Activated naive CD8-positive, alpha-beta T cell treated with anti-CD3 and anti-CD28 coated beads, Interleukin-2, amount 50 U/mL, for 16 hours (primary cell): ENCODE measurements around the gene ARSJ.
"Not testable (repeated sequence)": the region's sequence is repeated elsewhere in the genome, so short reads cannot be mapped to it uniquely, and the experiment has no call there.

Experiments used
- DNase-seq: peaks from one replicate; pipeline ENCODE4 v3.0.0-alpha.2; 2020; ENCODE audit warnings: low read depth, low spot score

The ARSJ gene

DNA sequence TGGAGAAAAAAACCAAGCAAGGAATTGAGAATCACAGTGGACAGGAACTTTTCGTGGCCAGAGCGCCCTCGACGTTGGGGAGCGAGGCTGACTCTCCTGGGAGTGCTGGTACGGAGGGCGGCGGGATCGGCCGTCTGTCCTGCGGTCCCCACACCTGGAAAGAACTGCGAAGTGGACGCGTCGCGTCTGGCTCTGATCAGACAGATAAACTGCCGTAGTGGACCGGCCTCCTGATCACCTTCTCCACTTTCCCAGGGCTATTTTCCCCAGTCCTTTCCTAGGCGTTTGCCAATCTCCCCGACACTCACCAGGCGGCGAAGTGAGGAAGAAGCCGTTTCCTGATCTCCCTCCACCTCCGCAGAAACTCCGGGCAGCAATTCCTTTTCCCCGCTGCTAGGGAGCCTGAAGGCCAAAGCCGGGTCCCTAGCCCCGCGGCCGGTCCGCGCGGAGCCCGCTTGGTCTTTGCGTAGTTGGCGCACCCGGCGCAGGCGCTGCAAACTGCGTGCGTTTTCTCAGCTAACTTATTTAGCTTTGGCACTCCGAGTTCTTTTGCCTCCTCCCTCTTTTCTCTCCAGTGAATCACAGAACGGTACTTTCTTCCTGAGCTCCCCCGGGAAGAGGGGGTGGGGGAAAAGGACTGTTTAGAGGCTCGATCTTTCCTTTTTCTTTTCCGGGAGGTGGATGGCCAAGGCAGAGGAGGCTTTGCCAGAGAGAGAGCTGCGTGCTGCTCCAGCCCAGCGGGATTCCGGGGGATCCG, at the start of gene ARSJ:
Gene ARSJ, minus strand, starts transcription at position 500 of the 757 bp plus-strand sequence. CDS start 813 bp downstream, outside the sequence.
- DNase-seq: no peak

DNA sequence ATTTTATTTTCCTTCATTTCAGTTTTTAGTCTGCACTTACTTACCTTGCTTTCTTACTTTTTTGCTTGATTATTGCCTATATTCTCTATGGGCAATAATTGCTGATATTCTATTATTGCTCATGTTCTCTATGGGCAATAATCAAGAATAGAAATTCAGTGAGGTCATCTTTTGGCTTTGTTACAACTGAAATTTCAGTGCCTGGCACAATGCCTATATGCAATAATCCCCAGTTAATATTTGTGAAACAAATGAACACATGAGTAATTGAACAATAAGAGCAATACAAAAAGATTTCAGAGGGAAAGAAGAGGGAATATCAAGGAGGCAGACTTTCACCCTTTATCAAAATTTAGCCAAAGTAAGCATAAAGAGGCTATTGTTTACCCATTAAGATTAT, 48.6 kb upstream of the ARSJ start:
- DNase-seq: no peak

DNA sequence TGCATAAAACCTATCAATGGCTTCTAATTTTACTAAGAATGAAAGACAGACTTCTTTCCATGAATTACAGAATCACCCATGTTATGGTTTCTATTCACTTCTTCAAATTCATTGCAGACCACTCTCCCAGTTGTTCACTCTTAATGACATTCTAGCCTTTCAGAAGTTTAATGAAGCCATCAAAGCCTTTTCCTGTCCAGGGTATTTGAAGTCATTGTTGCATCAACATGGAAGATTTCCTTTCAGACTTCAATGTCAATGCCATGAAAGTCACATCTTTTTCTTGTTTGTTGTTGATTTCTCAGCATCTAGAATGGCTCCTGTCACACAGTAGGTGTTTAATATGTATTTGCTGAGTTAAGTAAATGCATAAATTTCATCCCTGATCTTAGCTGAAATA, 48.1 kb upstream of the ARSJ start:
- DNase-seq: no peak

DNA sequence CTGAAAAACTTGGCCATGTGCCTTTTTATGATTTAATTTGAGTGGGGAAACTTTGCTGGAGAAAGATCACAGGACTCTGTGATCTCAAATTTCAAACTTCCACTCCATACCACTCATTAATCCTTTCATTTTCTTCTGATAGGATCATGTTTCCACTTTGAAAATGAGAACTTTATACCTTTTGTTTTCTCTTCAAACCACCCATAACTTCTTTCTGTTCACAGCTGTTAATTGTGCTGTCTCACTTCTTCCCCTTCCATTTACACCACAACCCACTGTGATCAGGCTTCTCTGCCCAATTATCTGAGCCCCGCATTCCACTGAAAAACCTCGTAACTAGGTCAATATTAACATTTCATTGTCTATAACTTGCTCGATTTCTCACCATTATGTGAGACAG, 47.0 kb upstream of the ARSJ start:
- no peak for DNase-seq

DNA sequence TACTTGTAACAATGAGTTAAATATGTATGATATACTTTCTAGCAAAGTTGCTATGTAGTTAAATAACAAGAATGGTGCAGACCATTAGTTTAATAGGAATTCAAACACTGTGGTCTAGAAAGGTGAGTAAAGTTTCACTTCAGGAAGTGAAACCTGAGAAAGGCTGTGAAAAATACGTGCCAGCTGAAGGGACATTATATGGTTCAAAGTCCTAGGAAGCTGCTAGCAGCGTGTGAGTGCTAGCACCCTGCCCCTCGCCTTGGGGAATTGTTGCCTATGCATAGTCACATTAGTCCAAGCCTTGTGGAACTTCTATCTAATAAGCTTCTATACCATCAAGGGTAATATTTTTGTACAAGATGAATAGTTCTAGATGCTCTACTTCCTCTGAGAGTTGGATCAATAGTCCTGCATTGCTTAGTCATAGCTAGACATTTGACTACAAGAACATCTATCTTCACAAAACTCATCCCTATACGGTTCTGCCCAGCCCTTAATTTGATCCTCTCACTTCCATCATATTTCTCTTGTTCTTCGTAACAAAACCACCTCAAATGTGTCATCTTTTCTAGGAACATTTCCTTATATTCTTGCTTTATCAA, 45.8 kb upstream of the ARSJ start:
- DNase-seq: no peak

DNA sequence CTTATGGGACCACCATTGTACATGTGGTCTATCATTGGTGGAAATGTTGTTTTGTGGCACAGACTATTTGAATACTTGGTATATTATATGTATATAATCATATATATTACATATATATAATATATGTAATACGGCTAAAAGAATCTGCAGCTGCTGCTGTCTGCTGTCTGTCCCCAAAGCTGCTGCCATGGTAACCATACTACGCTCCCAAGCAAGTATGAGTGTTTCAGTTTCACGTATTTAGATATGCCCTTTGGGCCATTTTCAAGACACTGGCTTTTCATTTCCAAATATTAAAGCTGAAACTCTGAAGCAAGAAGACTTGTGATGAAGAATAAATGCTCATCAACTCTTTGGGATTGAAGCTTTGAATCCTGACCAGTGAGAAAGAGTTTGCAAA, 42.0 kb upstream of the ARSJ start:
- DNase-seq: no peak

DNA sequence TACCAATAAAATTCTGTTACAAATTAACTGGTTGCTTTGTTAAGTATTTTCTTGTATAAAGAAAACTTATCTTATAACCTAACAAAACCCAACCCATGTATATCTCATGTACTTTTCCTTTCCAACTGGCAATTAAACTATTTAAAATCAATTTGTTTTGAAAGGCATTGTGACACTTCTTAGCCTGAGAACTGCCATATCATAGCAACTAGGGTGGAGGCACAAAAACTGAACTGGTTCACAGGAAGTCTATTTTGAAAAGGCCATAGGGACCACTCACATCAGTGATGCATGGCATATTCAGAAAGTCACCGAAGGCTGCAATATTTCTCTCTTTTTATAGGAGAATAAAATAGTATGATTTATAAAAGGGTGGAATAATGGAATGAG, 40.5 kb upstream of the ARSJ start:
- DNase-seq: no peak

DNA sequence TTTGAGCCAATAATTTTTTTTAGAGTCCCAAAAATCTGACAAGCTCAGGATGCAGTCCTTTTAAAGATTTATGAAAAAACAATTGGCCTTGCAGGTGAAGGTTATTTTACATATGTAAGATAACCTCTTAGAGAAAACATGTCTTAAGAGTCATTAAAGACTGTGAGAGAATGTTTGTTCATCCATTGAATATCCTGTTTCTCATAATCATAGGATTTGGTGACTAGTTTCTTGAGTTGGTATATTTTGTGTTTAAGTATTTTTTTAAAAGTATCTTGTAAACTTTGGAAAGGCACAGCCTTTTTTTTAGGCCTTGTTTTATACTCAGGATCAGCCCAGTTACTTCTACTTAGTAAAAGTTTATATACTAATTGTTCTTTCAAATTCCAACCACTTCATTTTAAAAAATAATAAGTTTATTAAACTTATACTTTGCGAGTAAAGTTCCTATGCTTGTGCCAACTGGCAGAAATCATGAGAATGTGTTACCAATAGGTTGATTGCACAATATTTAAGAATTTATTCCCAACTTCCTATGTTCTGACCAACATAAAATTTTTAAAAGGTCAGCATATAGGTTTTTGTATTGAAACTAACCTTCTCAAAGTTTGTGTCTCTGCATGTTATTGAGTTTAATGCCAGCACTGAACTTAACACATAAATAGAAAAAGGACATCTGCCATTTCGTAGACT, 40.0 kb upstream of the ARSJ start:
- DNase-seq: no peak

DNA sequence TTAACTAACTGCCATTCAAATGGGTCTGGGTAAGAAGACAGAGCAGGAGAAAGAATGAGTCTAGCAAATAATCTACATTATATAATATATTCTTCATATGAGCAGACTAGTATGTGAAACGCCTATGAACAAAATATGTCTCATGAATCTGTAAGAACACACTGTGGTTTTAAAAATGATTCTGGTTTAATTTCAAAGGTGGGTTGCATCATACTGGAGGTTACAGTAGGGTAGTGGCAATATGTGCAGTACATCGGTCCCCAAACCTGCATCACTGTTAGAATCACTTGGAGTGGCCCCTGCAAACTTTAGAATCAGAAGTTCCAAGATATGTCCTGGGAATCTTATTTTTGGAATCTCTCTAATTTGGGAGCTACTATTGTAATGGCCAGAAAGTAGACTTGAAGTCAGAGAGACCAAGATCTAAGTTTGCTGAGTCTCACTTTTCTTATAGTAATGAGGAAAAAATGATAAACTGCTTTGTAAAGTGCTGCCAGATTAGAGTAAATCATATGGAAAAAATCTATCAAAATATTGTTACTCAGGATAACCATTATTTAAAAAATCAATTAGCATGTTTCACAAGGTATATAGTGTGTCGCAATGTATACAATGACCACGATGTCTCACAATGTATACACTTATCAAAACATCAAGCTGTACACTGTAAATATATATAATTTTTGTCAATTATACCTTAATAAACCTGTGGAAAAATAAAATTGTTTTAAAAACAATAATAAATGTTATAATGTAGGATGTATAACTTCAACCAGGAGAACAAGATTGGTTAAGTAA, 37.9 kb upstream of the ARSJ start:
- no peak for DNase-seq

DNA sequence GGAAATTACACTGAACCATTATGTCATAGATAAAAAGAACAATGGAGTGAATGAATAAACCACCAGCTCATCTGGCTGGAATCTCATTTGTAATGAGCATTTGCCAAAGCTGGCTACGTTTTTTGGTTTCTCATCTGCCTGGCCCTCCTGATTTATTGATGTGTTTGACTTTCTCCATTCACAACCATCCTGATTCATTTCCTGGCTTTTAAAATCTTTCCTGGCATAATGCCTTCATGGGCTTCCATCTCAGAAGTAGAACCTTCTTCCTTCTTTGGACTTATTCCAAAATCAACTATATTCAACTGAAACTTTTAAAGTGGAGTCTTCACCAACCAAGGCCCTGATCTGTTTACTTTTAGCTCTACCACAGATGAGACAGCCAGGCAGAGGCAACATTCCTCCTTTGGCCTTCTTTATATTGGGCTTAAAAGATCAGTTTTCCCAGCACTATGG, 36.0 kb upstream of the ARSJ start:
- DNase-seq: no peak

DNA sequence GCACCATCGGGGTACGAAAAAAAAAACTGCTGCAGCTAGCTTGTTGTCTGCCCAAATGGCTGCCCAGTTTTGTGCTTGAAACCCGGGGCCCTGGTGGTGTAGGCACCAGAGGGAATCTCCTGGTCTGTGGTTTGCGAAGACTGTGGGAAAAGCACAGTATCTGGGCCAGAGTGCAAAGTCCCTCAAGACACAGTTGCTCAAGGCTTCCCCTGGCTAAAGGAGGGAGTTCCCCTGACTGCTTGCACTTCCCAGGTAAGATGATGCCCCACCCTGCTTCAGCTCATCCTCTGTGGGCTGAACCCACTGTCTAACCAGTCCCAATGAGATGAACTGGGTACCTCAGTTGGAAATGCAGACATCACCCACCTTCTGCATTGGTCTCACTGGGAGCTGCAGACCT, 33.8 kb upstream of the ARSJ start:
- DNase-seq: not testable (repeated sequence)

DNA sequence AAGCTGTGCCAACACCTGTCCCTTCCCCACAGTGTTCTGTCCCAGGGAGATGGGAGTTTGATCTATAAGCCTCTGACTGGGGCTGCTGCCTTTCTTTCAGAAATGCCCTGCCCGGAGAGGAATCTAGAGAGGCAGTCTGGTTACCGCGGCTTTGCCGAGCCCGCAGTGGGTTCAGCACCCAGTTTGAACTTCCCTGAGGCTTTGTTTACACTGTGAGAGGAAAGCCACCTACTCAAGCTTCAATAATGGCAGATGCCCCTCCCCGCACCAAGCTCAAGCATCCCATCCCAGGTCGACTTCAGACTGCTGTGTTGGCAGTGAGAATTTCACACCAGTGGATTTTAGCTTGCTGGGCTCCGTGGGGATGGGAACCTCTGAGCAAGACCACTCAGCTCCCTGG, 33.3 kb upstream of the ARSJ start:
- no peak for DNase-seq

DNA sequence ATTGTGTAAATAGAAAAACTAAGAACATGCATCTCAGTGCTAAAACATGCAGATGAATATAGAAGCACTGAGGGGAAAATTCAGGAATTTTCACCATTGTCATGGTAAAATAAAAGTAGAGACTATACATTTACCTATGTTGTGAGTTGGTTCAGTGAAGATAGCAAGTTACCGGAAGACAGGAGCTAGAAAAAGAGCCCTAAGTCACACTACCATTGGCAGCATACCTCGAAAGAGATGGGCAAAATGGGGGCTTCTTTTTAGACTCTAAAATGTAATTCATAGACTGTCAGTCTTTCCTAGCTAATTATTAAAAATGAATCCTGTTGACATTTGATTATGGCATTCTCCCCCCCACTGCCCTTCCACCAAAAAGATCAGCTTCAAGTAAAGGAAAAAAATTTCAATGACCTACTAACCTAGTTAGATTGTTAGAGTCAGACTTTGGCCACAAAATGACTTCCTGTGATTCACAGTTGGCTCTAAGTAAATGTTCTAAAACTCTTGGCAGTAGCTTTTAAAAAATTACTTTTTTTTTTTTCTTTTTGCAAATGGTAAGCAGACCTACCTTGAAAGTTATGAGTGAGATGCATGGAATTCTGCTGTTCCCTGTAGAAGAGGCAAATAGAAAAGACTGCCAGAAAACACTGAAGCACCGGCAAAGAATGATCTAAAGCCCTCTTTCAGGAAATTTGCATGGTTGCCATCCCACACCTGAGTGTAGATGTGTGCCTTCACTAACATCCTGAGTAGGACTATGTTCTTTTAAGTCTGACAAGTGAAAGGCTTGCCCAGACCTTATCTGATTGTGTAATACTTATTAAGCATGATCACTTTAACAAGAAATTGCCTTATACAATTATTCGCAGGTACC, 26.4 kb upstream of the ARSJ start:
- DNase-seq: no peak

DNA sequence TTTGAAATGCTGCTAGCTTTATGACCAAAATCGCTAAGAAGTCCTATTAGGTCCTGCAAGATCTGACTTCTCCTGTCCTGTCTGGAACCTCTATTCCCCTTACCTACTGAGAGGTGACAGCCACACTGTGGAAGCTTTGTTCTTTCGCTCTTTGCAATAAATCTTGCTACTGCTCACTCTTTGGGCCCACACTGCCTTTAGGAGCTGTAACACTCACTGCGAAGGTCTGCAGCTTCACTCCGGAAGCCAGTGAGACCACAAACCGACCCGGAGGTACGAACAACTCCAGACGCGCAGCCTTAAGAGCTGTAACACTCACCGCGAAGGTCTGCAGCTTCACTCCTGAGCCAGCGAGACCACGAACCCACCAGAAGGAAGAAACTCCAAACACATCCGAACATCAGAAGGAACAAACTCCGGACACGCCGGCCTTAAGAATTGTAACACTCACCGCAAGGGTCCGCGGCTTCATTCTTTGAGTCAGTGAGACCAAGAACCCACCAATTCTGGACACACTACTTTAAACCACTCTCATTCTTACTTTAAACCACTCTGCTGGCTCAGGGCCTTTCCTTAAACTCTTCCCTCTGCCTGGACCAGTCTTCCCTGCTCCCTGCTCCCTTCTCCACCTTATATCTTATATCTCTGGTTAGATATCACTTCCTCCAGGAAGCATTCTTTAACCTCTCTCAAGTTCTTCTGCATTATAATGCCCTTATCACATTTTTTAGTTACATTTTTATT, 25.2 kb upstream of the ARSJ start:
- not testable (repeated sequence) for DNase-seq

DNA sequence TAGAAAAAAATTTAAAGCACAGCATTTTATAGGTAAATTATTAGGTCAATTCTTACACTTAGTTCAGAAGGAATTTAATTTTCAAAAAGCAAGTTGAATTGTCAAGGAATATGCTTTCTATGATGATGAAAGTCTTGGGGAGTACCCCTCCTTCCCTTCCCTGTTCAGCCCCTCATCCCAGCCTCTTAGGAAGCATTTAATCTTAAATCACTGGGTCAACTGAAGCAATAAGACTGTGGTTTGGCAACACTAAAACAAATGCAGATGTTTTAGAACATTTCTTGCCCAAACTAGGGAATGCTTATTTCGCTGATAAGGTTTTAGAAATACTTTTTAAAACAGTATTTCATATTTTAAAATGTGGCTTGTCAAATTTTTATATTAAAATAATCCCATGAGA, 19.1 kb upstream of the ARSJ start:
- no peak for DNase-seq

DNA sequence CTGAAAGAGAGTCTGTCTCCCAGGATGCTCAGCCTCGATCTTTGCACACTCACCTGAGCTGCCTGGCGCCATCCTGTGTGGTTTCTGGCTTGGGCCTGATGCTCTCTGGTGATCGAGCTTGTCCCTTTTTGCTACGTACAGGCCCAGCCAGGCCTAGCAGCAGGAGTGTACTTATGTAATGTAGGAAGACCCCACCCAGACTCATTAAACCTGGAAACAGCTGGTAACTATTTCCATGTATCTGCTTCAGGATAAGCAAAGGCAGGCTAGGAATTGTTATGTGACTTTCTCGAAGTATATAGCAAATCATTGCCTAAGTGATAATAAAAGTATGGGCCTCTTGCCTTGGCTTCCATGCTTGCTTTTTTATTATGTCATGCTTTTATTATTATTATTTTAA, 18.6 kb upstream of the ARSJ start:
- DNase-seq: no peak

DNA sequence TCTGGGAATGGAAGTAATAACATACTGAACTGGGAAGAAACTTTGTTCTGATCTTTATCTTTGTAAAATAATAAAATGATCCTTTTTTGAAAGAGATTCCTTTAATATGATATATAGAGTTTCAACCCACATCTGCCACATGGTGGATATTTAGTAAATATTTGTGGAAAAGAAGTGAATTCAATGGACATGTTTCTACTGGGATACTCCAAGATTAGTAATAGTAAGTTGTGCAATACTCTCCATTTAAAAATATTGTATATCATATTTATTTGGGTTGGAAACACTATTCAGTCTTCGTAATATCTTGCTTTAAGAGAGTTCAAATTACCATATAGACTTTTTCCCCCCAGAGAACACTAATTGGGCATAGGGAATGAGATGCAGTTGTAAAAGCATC, 17.8 kb upstream of the ARSJ start:
- no peak for DNase-seq

DNA sequence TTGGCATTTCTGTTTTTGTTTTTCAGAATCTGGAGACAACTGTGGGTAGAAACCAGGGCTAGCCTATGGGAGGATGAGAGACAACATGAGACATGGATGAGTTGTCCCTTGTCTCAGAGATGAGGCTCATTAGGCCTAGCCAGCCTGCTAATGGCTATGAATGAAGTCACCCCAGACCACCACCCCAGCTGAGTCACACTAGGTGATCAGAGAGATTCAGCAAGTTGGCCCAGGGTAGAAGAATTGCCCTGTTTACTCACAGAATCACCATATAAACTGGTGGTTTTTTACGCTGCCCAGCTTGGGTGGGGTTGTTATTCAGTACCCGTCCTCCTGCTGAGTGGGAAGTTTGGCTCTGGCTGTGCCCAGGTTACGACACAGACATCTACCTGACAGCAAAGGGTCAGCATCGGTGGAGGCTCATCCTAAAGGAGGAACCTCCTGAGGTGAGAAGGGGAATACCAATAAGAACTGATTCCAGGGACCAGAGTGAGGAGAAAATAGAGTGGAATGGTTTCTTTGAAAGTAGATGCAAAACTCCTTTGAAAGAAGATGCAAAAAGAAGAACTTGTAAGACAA, 17.2 kb upstream of the ARSJ start:
- no peak for DNase-seq

DNA sequence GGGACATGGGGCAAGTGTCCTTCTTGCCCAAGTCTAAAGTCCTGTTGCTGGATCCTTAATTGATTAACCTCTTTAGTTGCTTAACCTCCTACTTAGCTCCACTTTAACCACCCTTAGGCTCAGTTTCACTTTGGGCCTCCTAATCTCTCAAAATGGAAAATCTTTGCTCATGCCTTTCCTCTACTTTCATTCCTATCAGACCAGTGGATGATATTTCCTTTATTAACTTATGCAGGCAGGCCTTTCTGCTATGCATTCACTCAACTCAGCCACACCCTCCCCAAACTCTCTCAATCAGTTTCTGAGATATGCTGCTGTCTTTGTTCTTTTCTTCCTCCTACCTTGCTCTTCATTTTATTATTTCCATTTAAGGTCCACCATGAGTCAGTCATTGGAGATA, 14.4 kb upstream of the ARSJ start:
- no peak for DNase-seq

DNA sequence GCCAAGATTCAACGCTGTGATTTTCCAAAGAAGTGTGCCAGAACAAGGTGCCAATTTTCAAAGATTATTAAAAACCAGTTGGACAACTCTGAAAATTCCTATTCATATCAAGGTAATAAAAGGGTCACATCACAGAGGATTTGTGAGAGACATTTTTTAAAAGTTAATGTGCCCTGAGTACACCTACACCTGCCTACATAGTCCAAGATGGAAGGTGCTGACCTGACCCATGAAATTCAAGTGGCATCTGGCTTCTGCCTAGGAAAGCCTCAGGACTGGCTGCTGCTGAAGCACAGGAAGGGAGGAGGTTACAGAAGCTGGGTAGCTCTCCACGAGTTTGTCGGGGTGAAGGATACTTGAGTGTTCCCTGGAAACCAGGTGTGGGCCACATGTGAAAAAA, 11.4 kb upstream of the ARSJ start:
- no peak for DNase-seq
